HG03135 (cell line): ENCODE data around the gene KDM4F.
A peak's percentile ranks its signal among the peaks of the same experiment; 100 is the strongest.
"Not testable (repeated sequence)": the region's sequence is repeated elsewhere in the genome, so short reads cannot be mapped to it uniquely, and the experiment has no call there.

Experiments used
- ATAC-seq: cut with Tn5 transposase; IDR thresholded peaks from one replicate; pipeline ENCODE4 v1.9.1; 2021; ENCODE audit warnings: mild to moderate bottlenecking, moderate library complexity; ENCODE audit not compliant: unreplicated experiment

The KDM4F gene

DNA sequence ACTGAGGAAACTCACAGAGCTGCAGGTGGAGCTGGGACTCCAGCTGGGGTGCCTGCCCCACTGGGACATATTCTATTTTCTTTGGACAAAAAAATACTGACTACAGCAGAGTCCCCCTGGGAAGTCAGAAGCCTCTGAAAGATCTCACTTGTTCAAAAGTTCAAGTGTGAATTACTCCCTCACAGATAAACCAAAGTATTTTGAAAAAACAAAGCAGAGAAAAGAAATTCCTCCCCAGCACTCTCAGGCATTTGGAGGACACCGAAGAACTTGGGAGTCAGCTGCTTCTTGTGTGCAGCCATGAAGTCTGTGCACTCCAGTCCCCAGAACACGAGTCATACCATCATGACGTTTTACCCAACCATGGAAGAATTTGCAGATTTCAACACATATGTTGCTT, at the start of gene KDM4F:
Gene KDM4F, plus strand, starts transcription at position 301 of the 400 bp plus-strand sequence.
- not testable (repeated sequence) for ATAC-seq

DNA sequence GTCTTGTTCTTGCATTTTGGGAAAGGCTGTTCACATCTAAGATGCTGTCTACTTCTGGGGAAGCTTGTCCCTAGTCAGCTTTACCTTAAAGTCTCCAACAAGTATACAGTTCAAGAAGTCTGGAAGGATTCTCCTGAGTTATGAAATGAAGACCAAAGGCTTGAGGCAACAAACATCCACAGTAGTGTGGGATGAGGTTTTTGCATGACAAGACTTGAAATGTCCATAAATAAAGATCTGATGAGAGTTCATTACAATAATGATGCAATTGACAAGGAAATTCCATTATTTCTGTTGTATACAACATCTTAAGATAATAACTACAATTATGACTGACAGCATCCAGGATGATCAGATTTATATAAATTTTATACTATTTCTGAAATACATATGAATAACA, 45.5 kb upstream of the KDM4F start:
- no peak for ATAC-seq

DNA sequence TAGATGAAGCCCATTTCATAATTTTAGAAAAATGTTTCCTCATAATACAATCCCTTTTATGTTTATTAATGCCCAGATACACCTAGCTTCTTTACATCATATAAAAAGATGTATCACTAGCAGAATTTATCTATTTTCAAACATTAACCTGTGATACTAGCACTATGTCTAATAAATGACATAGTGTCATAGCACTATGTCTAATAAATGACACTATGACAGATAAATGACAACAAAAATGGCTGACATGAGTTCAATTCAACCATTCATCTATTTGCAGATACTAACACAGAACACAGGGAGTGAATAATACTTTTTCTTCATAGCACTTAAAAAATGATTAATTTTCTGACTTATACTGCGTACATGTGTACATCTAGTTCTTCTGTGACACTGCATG, 43.6 kb upstream of the KDM4F start:
- no peak for ATAC-seq

DNA sequence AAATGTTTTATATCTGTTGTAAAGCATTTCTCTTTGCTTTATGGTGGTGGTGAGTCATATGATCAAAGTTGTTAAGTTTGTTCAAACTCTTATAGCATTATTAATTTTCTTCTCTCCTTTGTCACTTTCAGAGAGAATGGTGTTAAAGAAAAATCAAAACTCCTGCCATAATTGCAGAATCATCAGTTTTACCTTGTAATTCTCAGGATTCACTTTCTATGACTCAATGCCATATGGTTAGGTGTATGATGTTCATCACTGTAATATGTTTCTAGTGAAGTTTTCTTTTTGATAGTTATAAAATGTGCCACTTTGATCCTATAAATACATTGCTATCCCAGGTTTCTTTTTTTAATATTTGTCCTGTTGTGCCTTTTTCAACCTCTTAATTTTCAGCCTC, 37.8 kb upstream of the KDM4F start:
- ATAC-seq: no peak

DNA sequence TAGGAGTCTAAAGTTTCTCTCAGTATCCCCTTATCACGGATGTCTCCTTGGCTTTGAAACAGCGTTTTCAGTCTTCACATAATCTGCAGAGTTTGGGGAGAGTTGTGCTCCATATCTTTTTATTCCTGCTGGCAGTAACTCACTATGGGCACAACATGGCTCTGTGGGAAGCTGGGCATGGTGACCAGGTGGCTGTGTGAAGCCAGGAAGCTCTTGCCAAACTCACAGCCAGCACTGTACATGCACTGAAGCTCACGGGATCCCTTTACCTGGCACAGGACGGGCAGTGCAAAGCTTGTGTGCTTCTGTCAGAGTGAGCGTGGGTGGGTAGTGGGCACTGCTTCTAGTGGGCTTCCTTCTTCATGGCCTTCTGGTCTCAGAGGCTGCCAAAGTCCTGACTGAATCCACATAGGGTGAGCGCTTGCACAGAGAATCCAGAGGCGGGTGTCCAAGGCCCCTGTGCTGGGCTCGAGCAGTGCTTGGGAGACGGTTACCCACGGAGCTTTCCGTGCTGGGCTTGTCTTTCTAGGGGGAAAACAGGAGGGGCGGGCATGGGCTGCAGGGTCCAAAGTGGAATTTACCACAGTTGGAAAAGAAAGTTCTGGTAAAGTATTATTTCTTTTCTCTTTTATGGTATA, 34.9 kb upstream of the KDM4F start:
- ATAC-seq: no peak

DNA sequence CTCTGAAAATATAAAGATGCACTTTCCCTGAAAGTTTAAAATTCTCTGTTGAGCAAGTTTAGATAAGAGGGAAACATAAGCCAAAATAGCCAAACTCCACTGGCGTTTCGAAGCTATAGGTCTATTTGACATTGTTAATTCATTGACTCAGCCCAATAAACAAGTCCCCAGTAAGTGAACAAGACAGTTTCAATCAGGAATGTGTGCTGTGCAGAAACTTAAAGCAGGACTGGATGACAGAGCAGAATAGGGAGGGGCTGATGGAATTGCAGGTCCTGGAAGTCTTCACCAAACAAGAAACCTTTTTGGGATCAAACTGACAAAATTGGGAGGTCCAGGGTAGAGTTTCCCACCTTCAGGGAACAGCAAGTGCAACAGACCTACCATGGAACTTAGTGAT, 33.1 kb upstream of the KDM4F start:
- ATAC-seq: no peak

DNA sequence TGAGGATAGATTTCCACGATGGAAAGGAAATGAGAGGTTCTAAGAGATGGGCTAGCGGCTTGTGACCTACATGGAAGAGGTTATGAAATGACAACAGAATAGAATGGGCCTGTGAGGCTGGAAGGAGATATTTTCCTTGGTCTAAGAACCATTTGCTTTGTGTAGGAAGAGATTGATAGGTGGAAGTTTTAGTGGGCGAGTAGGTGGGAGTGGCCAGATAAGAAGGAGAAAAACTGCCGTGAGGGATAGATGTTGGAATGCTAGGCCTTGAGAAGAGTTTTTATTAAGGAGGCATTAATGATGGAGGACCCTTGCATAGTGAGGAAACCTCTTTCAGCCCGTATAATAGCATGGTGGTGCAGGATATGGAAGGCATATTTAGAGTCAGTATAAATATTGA, 27.8 kb upstream of the KDM4F start:
- not testable (repeated sequence) for ATAC-seq

DNA sequence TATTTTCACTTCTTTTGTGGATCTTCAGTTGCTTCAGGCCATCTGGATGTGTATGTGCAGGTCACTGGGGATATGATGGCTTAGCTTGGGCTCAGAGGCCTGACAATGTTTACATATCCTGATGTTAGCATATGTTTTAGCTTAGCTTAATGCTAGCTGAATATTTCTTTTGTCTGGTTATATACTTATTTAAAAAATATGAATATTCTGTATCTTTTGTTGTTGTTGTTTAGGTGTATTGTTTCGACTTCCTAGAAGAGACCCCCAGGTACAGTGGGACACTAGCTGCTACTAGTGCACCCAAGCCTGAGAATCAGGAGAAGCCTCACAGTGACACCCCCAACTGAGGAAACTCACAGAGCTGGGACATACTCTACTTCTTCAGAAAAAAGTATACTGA, 24.3 kb upstream of the KDM4F start, which contains the start of gene KDM4E:
Gene KDM4E, plus strand, starts transcription at position 301 of the 400 bp plus-strand sequence. CDS start 300 bp downstream, outside the sequence.
- ATAC-seq: no peak

DNA sequence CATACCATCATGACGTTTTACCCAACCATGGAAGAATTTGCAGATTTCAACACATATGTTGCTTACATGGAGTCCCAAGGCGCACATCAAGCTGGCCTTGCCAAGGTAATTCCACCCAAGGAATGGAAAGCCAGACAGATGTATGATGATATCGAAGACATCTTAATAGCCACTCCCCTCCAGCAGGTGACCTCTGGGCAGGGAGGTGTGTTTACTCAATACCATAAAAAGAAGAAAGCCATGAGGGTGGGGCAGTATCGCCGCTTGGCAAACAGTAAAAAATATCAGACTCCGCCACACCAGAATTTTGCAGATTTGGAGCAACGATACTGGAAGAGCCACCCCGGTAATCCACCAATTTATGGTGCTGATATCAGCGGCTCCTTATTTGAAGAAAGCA, 23.6 kb upstream of the KDM4F start:
- ATAC-seq: not testable (repeated sequence)

DNA sequence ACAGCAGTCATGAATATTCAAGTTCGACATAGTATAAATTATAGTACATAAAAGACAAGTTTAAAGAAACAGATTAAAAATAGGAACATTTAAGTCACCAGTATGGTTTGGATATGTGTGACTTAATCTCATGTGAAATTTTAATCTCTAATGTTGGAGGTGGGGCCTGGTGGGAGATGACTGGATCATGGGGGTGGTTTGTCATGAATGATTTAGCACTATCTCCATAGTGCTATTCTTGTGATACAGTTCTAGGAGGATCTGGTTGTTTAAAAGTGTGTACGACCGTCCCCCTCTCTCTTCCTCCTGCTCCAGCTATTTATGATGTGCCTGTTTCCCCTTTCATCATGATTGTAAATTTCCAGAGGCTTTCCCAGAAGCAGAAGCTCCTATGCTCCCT, 20.9 kb upstream of the KDM4F start:
- no peak for ATAC-seq

DNA sequence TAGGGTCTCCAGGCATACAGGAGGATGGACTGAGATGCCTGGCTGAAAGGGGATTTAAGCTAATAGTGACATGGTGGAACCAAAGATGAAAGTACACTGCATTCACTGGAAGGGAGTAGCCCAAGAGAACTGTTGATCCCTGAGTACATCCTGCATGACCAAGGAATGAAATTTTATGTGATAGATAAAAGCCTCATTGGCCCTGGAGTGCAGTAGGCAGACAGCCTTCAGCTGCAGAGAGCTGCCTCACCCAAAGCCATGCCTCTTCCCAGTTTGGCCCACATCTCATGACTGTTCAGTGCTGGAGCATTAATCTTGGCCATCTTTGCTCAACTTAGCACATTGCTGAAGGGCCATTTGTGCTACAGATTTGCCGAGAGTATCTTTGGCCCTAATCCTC, 16.2 kb upstream of the KDM4F start:
- ATAC-seq: no peak

DNA sequence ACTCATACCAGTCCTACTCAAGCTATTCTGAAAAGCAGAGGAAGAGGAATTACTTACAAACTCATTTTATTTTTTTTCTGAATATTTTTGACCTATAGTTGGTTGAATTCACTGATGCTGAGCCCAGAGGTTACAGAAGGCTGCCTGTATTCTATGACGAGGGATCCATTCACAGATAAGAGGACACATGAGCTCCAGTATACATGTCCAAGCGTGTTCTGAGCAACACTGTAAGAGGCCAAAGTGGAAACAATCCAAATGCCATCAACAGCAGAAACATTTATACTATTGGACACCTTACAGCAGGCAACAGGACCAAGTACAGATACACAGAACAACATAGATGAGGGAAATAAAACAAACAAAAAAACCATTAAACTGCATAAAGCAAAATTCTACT, 13.9 kb upstream of the KDM4F start:
- ATAC-seq: no peak

DNA sequence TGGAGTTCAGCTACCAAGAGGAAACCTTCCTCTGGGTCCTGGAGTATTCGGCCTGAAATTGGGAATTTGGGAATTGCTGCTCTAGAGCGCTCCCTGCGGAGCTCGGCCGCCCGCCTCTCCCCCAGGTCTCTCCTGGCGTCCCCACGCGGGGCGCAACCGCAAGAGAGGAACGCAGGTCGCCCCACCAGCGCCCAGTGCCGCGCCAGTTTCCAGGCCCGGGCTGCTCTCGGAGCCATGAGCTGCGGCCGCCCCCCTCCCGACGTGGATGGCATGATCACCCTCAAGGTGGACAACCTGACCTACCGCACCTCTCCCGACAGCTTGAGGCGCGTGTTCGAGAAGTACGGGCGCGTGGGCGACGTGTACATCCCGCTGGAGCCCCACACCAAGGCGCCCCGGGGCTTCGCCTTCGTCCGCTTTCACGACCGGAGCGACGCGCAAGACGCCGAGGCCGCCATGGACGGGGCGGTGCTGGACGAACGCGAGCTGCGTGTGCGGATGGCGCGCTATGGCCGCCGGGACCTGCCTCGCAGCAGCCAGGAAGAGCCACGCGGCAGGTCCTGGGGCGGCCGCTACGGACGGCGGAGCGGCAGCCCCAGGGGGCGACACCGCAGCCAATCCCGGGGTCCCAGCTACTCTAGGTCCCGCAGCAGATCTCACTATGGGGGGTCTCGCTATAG, 11.7 kb upstream of the KDM4F start:
- ATAC-seq: not testable (repeated sequence)

DNA sequence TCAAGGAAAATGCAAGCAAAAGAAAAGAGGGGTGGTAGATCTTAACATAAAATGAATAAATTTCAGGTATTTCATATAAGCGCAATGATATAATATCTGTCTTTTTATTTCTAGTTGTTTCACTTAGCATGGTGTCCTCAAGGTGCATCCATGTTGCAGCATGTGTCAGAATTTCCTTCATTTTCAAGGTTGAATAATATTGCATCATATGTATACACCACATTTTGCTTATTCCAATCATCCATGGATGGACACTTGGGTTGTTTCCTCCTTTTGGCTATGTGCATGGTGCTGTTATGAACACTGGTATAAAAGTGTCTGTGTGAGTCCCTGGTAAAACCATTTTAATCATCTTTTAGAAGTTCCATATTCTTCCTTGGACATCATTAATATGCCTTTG, 7.0 kb upstream of the KDM4F start:
- no peak for ATAC-seq

DNA sequence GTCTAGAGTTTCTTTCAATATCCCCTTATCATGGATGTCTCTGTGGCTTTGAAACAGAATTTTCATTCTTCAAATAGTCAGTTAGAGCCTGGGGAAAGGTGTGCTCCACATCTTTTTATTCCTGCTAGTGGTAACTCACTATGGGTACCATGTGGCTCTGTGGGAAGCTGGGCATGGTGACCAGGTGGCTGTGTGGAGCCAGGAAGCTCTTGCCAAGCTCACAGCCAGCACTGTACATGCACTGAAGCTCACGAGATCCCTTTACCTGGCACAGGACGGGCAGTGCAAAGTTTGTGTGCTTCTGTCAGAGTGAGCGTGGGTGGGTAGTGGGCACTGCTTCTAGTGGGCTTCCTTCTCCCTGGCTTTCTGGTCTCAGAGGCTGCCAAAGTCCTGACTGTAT, 6.3 kb upstream of the KDM4F start:
- no peak for ATAC-seq

DNA sequence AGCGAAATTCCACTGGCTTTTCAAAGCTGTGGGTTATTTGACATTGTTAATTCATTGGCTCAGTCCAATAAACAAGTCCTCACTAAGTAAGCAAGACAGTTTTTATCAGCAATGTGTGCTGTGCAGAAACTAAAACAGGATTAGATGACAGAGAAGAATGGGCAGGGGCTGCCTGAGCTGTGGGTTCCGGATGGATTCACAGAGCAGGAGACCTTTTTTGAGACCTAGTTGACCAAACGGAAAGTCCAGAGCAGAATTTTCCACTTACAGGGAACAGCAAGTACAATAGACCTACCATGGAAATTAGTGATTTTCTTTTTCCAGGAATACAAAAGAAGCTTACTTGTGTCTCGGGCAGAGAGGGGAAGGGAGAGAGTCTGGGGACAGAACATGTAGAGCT, 5.2 kb upstream of the KDM4F start:
- ATAC-seq: no peak

DNA sequence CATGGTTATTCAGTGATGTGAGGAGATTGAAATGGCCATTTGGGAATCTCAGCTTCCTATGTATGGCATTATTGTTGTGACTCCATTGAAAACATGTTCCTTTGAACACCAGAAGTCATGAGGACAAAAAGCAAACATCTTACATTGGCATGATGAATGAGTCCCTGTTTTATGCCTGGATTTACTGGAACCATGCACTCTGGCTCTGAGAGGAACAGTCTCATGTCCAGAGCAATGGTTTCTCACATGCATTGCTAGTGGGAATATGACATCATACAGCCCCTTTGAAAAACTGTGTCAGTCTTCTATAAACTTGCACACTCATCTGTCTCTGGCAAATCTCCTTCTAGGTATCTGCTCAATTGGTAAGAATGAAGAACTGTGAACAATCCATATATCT, 3.4 kb upstream of the KDM4F start:
- ATAC-seq: no peak

DNA sequence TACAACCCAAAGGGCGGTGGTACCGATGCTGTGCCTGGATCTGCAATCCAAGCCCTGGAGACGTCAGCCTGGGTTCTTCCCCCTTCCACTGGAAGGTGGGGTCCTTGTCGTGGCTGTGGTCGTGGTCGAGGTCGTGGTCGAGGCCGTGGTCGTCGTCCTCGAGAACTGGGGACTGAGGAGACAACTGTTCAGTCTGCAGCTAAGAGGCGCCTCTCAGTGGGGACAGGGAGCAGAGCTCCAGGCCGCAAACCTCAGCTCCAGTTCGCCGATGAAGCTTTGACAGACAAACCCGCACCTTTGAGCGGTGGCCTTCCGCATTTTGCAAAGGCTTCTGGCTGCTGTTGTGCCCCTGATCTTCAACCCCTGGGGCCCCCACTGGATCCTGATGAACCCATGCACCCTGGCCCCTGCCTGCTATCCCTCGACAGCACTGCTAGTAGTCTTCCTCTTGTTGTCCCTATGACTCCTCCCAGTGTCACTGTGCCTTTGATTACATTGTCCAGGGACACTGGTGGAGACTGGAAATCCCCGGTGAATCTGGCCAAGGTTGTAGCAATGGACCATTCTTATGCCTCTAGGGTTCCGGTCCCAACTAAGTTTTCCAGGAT, 1.5 kb downstream of the KDM4F start:
- ATAC-seq: no peak

DNA sequence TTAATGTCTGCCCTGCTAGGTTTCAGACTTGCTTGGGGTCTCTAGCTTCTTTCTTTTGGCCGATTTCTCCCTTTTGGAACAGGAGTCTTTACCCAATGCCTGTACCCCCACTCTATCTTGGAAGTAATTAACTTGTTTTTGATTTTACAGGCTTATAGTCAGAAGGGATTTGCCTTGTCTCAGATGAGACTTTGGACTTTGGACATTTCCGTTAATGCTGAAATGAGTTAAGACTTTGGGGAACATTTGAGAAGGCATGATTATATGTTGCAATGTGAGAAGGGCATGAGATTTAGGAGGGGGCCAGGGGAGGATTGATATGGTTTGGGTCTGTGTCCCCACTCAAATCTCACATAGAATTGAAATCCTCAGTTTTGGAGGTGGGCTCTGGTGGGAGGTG, 5.1 kb downstream of the KDM4F start:
- ATAC-seq: no peak

DNA sequence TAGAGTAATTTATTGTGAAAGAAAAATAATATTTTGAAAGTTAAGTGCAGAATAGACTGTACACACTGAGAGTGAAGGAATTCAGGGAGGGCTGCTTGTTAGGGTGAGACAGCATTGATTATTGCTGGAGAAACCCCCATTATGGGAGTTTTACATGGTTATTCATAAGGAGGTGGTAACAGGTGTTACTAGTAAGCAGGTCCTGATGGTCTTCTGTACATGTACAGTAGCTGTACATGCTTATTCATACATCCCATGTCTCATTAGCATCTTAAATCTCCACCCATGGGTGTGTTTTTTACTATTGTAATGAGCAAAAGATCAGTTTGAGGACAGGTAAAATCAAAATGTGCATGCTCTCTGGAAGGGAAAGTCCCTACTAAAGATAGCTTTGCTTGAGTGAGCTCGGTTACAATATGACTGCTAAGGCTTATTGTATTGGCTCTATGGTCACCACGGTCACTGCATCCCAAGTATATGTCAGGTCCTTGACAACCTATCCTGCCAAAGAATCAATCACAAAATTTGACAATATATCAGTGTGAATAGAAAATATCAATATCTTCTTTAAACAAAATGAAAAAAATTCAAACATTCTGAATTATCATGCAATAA, 6.2 kb downstream of the KDM4F start:
- peak; percentile 95 for ATAC-seq

DNA sequence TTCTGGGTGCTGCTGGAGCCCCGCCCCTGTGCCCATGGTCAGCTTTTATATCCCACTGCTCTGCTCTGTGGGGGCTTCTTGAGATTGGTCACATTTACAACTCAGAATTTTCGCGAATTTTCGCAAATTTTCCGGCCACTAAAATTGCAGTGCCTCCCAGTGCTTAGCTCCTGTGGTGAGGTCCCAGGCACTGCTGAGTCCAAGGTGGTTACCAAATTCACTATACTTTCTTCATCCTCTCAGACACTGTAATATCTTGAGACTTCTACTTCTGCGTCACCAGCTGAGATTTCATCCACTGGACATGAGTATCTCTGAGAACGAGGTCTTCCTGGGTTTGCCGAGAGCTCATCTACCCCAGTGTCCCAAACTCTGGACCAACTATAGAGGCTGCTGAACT, 8.7 kb downstream of the KDM4F start:
- no peak for ATAC-seq

DNA sequence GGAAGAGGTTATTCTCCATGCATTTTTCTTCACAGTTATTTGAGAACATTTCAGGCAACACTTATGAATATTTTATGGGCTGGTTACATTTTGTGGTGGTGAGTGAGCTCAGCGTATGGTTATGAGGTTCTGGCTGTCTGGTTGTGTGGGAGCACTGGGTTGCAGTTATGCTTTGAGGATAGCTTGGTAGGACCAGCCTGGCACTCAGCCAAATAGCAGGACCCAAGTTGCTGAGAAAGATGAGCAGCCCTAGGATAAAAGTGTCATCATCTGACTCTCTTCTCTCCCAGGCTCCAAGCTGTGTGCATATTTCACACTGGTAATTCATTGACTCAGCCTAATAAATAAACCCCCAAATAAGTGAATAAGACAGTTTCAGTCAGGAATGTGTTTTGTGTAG, 9.4 kb downstream of the KDM4F start:
- ATAC-seq: no peak
